DOHH2 (cell line): ENCODE data around the gene LYPD6B.

Experiments
- CTCF ChIP-seq: fragments of 200-600 bp; sonication (generic); IDR thresholded peaks from one replicate; pipeline ENCODE4 v1.5.1; 2014; ENCODE audit warnings: antibody characterized with exemption, mild to moderate bottlenecking, low read depth, low read length; ENCODE audit not compliant: poor library complexity, severe bottlenecking
- EZH2phosphoT487 ChIP-seq: fragments of 200-600 bp; sonication (generic); IDR thresholded peaks from 2 replicates; pipeline ENCODE4 v1.6.1; 2017; ENCODE audit warnings: borderline replicate concordance, mild to moderate bottlenecking, antibody characterized with exemption, low read length, moderate library complexity, mixed read lengths

- TF ChIP-seq CTCF (no peak), EZH2phosphoT487 (no peak)
These were observed 4.8 kb upstream of the LYPD6B start for GRCh38 chr2:149033716-149034115.
